Lung (tissue), 12 donors: ENCODE data around the gene CCNYL1. TPM values are rescaled to one million over a fixed set of nuclear protein-coding genes. Genes with fewer than 3 reads are reported as not detected.

Source experiments
- ATAC-seq: fragments of 200-7000 bp; cut with Tn5 transposase; one replicate; pipeline ENCODE4 v1.9.1; 2020; ENCODE audit warnings: moderate number of reproducible peaks; ENCODE audit not compliant: insufficient read depth, low FRiP score
- DNase-seq, 3 donors: peaks; one replicate each; pipeline ENCODE4 v3.0.0-alpha.2; 2013 to 2017
- H3K27ac ChIP-seq, 2 donors: one replicate each; pipeline ENCODE4 v1.5.1; 2013; ENCODE audit warnings: mild to moderate bottlenecking in 2 of 2, moderate library complexity in 2 of 2, control low read depth in 1 of 2, inconsistent platforms in 1 of 2, low read depth in 1 of 2, low read length in 1 of 2
- H3K27me3 ChIP-seq, 3 donors: one replicate each; pipeline ENCODE4 v1.5.1; 2013; ENCODE audit warnings: low read length in 2 of 3; ENCODE audit not compliant: control insufficient read depth in 3 of 3, insufficient read depth in 3 of 3
- H3K36me3 ChIP-seq, 4 donors: one replicate each; pipeline ENCODE4 v1.5.1; 2013; ENCODE audit warnings: low read length in 4 of 4, mild to moderate bottlenecking in 1 of 4, moderate library complexity in 1 of 4; ENCODE audit not compliant: control insufficient read depth in 4 of 4, insufficient read depth in 4 of 4
- H3K4me1 ChIP-seq, 5 donors: one replicate each; pipeline ENCODE4 v1.5.1; 2013; ENCODE audit warnings: low read length in 5 of 5, mild to moderate bottlenecking in 2 of 5, moderate library complexity in 1 of 5; ENCODE audit not compliant: control insufficient read depth in 5 of 5, insufficient read depth in 5 of 5
- H3K4me3 ChIP-seq: one replicate; pipeline ENCODE4 v1.5.1; 2013; ENCODE audit warnings: mild to moderate bottlenecking, control low read depth, moderate library complexity
- H3K9ac ChIP-seq, 2 donors: one replicate each; pipeline ENCODE4 v1.5.1; 2013; ENCODE audit warnings: low read length in 2 of 2, control low read depth in 1 of 2; ENCODE audit not compliant: insufficient read depth in 1 of 2
- H3K9me3 ChIP-seq, 4 donors: one replicate each; pipeline ENCODE4 v1.5.1; 2013; ENCODE audit warnings: low read length in 3 of 4, mild to moderate bottlenecking in 1 of 4, moderate library complexity in 1 of 4; ENCODE audit not compliant: control insufficient read depth in 4 of 4, insufficient read depth in 3 of 4
- WGBS, 2 donors: extraction: QIAGEN DNeasy Blood & Tissue Kit; methylation state at CpG; one replicate each; pipeline ENCODE4 v1.1.7; 2013; 5-methylcytosine and 5-hydroxymethylcytosine counted together
- polyA plus RNA-seq, 2 donors: library from polyadenylated mRNA; stranded (reverse); fragments of 200-250 nt; gene quantifications; one replicate each; pipeline ENCODE4 v1.2.1, GENCODE V29; 2013
- total RNA-seq, 2 donors: library from RNA; depleted of rRNA in 1 of 2; stranded (reverse); fragments of >200 nt in 1 of 2; gene quantifications; one replicate each; pipeline ENCODE4 v1.2.1, GENCODE V29; 2014 to 2021
- TF ChIP-seq, protein P1 (sequence below): IDR thresholded peaks from 2 replicates; pipeline ENCODE4 v1.5.1; 2012; ENCODE audit warnings: mild to moderate bottlenecking; ENCODE audit errors: control extremely low read depth, extremely low read depth
- donor health status: control.
- donor health status: control.
- donor health status: Bipolar disorder and iron deficiency.
- donor health status: healthy.
- donor health status: DM: yes; HTN: yes; CAD: no.

CCNYL1 gene
- total and polyA plus RNA-seq, 4 donors: 11.1 to 25.1 (median 12.7) TPM

DNA sequence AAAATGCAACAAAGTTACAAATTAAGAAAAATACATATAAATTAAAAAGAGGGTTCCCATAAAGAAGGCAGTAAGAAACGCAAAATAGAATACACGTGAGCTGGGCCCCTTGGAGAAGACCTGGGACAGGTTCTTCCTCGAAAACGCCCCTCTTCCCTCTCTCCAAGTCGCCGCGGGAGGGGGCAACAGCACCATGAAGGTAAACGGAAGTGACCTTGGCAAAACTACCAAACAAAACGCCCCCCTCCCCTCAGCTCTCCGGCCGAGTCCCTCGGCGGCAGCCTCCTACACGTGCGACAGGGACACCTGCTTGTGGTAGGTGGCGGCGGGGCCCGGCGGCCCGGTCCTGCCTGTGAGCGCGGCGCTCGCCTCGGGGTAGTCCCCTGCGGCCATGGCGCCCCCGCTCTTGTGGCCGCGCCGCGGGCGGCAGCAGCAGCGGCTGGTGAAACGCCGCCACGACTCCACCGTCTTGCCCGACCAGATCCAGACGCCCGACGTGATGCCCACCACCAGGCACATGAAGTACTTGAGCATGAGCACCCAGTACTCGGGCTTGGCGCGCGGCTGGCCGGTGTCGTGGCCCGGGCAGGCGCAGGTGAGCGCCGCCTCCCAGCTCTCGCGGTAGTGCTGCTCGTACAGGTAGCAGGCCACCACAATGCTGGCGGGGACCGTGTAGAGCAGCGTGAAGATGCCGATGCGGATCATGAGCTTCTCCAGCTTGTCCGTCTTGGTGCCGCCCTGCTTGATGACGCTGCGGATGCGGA is 55.4 kb downstream of the CCNYL1 start:
- peak overlapping the region; percentile 25 for H3K4me3 ChIP-seq
- no peak overlapping the region for H3K9ac ChIP-seq
- ATAC-seq (no peak), DNase-seq (peak in 1 of 3 donors; percentile 9)
- peak overlapping the region in 1 of 2 donors; percentile 86 for H3K27ac ChIP-seq
- peaks cover 0 to 32% (median 15%) of the 10 kb centered on the region in 5 donors for H3K4me1 ChIP-seq
- TF ChIP-seq, protein P1, sequence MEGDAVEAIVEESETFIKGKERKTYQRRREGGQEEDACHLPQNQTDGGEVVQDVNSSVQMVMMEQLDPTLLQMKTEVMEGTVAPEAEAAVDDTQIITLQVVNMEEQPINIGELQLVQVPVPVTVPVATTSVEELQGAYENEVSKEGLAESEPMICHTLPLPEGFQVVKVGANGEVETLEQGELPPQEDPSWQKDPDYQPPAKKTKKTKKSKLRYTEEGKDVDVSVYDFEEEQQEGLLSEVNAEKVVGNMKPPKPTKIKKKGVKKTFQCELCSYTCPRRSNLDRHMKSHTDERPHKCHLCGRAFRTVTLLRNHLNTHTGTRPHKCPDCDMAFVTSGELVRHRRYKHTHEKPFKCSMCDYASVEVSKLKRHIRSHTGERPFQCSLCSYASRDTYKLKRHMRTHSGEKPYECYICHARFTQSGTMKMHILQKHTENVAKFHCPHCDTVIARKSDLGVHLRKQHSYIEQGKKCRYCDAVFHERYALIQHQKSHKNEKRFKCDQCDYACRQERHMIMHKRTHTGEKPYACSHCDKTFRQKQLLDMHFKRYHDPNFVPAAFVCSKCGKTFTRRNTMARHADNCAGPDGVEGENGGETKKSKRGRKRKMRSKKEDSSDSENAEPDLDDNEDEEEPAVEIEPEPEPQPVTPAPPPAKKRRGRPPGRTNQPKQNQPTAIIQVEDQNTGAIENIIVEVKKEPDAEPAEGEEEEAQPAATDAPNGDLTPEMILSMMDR: no peak
- no peaks in the 10 kb centered on the region for H3K9me3 ChIP-seq
- H3K27me3 ChIP-seq: peaks cover 0 to 28% (median 20%) of the 10 kb centered on the region in 3 donors
- WGBS, 2 donors: 37 to 54% methylated on average over 59 to 65 of the region's 65 CpGs
- peaks cover 0 to 14% (median 0%) of the 10 kb centered on the region in 4 donors for H3K36me3 ChIP-seq

GRCh38 chr2:207767461-207768167 is 56.2 kb downstream of the CCNYL1 start:
- TF ChIP-seq, protein P1: no peak
- Histone ChIP-seq H3K36me3 (peaks cover 0 to 14% (median 0%) of the 10 kb centered on the region in 4 donors), H3K9me3 (no peaks in the 10 kb centered on the region), H3K27me3 (peaks cover 0 to 28% (median 20%) of the 10 kb centered on the region in 3 donors), H3K9ac (no peak overlapping the region), H3K4me3 (peak overlapping the region; percentile 69), H3K27ac (peak overlapping the region in 1 of 2 donors; percentile 86), H3K4me1 (peaks cover 0 to 32% (median 15%) of the 10 kb centered on the region in 5 donors)
- WGBS, 2 donors: 62 to 63% methylated on average over 56 of the region's 56 CpGs
- peak; percentile 34 to 54 (median 45) for DNase-seq
- ATAC-seq: no peak

DNA sequence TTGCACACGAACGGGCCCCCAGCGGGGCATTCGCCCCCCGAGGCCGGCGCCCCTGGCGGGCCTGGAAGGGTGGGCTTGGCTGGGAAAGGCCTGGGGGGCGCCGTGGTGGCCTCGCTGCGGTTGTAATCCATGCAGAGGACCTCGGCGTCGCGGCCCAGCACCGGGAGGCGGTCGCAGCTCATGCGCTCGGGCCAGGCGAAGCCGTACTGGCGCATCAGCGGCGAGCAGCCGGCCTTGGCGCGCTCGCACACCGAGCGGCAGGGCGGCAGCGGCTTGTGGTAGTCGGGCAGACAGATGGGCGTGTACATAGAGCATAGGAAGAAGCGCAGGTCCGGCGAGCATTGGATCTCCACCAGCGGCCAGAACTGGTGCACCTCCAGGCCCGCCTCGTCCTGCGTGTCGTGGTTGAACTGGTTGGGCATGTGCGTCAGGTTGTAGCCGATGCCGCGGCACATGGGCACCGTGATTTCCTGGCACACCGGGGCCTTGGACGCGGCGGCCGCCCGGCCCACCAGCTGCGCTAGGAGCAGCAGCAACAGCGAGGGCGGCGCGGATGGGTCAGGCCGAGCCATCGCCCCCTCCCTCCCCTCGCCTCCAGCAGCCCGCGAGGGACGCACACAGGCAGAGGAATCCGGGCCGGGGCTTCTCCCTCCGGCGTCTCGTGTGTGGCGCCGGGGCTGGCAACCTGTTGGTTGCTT is 56.9 kb downstream of the CCNYL1 start:
- H3K4me1 ChIP-seq: peaks cover 0 to 32% (median 15%) of the 10 kb centered on the region in 5 donors
- H3K36me3 ChIP-seq: peaks cover 0 to 13% (median 0%) of the 10 kb centered on the region in 4 donors
- DNase-seq: peak; percentile 12 to 38 (median 27)
- TF ChIP-seq, protein P1: no peak
- peak overlapping the region; percentile 69 for H3K4me3 ChIP-seq
- H3K9me3 ChIP-seq: no peaks in the 10 kb centered on the region
- H3K27me3 ChIP-seq: peaks cover 0 to 26% (median 20%) of the 10 kb centered on the region in 3 donors
- H3K9ac ChIP-seq: no peak overlapping the region
- peak overlapping the region; percentile 10 to 86 for H3K27ac ChIP-seq
- 2 to 3% methylated on average over 66 to 73 of the region's 73 CpGs for WGBS, 2 donors
- ATAC-seq: no peak
